LHCN-M2 (cell line): ENCODE data around the gene B3GALT6. TPM values are rescaled to one million over a fixed set of nuclear protein-coding genes. Genes with fewer than 3 reads are reported as not detected.

Experiments
- DNase-seq: peaks from one replicate; pipeline ENCODE4 v3.0.0-alpha.2; 2012; ENCODE audit warnings: low read depth
- total RNA-seq: library from RNA; depleted of rRNA; stranded (reverse); fragments of >200 nt; gene quantifications from 2 replicates; pipeline ENCODE4 v1.2.3, GENCODE V29; 2014; rRNA removed

The B3GALT6 gene
- total RNA-seq, 1 experiment from 2014 or later = 58.3 TPM

GRCh38 chr1:1283821-1284220 is 51.8 kb downstream of the B3GALT6 start:
- DNase-seq = no peak

Other genes with a start within 250 kb of the B3GALT6 start
- gene HES4, start 232.1 kb upstream of the B3GALT6 start, total RNA-seq = 2.4 and 2.9 TPM in 2 replicates
- 77.6 and 161 TPM in 2 replicates for gene ISG15, start 218.7 kb upstream of the B3GALT6 start, total RNA-seq
- 13.3 and 15.5 TPM in 2 replicates for gene AGRN, start 212.1 kb upstream of the B3GALT6 start, total RNA-seq
- gene RNF223, start 157.9 kb upstream of the B3GALT6 start, total RNA-seq = not detected in 2 replicates
- gene C1orf159, start 116.1 kb upstream of the B3GALT6 start, total RNA-seq = 18.8 and 26.5 TPM in 2 replicates
- not detected in 2 replicates for gene TTLL10, start 58.4 kb upstream of the B3GALT6 start, total RNA-seq
- not detected in 2 replicates for gene TNFRSF18, start 25.6 kb upstream of the B3GALT6 start, total RNA-seq
- 0.17 and 0.32 TPM in 2 replicates for gene TNFRSF4, start 18.1 kb upstream of the B3GALT6 start, total RNA-seq
- gene SDF4, start 236 bp upstream of the B3GALT6 start, total RNA-seq = 142 and 150 TPM in 2 replicates
- gene C1QTNF12, start 14.5 kb downstream of the B3GALT6 start, total RNA-seq = 0.57 TPM in 1 of 2 replicates, not detected in the other
- gene UBE2J2, start 41.6 kb downstream of the B3GALT6 start, total RNA-seq = 57.4 and 62.3 TPM in 2 replicates
- 1.5 and 4.1 TPM in 2 replicates for gene SCNN1D, start 48.2 kb downstream of the B3GALT6 start, total RNA-seq
- gene ACAP3, start 75.7 kb downstream of the B3GALT6 start, total RNA-seq = 71.0 and 76.4 TPM in 2 replicates
- gene PUSL1, start 76.4 kb downstream of the B3GALT6 start, total RNA-seq = 31.8 and 34.3 TPM in 2 replicates
- gene INTS11, start 92.4 kb downstream of the B3GALT6 start, total RNA-seq = 76.0 and 85.4 TPM in 2 replicates
- 27.7 and 28.9 TPM in 2 replicates for gene CPTP, start 92.6 kb downstream of the B3GALT6 start, total RNA-seq
- 0.06 TPM in 1 of 2 replicates, not detected in the other for gene TAS1R3, start 99.0 kb downstream of the B3GALT6 start, total RNA-seq
- 85.6 and 86.6 TPM in 2 replicates for gene DVL1, start 117.2 kb downstream of the B3GALT6 start, total RNA-seq
- 292 and 326 TPM in 2 replicates for gene MXRA8, start 126.3 kb downstream of the B3GALT6 start, total RNA-seq
- 226 and 234 TPM in 2 replicates for gene AURKAIP1, start 143.0 kb downstream of the B3GALT6 start, total RNA-seq
- 118 and 127 TPM in 2 replicates for gene CCNL2, start 167.1 kb downstream of the B3GALT6 start, total RNA-seq
- gene MRPL20, start 175.1 kb downstream of the B3GALT6 start, total RNA-seq = 126 and 134 TPM in 2 replicates
- gene ANKRD65, start 189.0 kb downstream of the B3GALT6 start, total RNA-seq = not detected in 2 replicates
- gene VWA1, start 203.5 kb downstream of the B3GALT6 start, total RNA-seq = 1.1 TPM in 2 replicates
- not detected in 2 replicates for gene ATAD3C, start 217.5 kb downstream of the B3GALT6 start, total RNA-seq
- 29.2 and 38.7 TPM in 2 replicates for gene ATAD3B, start 239.5 kb downstream of the B3GALT6 start, total RNA-seq